ENCODE data around the gene IMMP1L.

The IMMP1L gene

DNA sequence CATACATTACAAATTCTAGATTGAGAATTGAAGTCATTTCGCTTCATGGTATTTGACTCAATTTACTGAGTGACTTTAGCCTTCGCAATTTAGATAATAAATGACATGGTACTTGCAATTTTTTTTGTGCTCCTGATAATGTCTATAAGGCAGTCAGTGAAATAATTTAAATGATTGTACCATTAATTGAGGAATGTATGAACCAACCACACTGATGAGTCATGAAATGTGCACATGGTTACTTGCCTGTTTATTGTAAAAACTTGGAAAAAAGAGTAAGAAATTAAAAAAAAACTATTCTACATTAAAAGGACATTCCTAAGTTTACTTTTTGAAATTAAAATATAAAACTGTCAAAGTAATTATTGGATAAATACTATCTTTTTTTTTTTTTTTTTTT, 96.5 kb downstream of the IMMP1L start:
- no peak overlapping the region for H3K4me3 ChIP-seq (ENCODE audit: low read length)
- TF ChIP-seq, protein P1, sequence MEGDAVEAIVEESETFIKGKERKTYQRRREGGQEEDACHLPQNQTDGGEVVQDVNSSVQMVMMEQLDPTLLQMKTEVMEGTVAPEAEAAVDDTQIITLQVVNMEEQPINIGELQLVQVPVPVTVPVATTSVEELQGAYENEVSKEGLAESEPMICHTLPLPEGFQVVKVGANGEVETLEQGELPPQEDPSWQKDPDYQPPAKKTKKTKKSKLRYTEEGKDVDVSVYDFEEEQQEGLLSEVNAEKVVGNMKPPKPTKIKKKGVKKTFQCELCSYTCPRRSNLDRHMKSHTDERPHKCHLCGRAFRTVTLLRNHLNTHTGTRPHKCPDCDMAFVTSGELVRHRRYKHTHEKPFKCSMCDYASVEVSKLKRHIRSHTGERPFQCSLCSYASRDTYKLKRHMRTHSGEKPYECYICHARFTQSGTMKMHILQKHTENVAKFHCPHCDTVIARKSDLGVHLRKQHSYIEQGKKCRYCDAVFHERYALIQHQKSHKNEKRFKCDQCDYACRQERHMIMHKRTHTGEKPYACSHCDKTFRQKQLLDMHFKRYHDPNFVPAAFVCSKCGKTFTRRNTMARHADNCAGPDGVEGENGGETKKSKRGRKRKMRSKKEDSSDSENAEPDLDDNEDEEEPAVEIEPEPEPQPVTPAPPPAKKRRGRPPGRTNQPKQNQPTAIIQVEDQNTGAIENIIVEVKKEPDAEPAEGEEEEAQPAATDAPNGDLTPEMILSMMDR (IDR thresholded peaks at IDR 0.05; ENCODE audit: insufficient read depth, low read depth, low read length, missing control alignments), result no peak
- DNase-seq (ENCODE audit: low read depth), result peak; percentile 61

DNA sequence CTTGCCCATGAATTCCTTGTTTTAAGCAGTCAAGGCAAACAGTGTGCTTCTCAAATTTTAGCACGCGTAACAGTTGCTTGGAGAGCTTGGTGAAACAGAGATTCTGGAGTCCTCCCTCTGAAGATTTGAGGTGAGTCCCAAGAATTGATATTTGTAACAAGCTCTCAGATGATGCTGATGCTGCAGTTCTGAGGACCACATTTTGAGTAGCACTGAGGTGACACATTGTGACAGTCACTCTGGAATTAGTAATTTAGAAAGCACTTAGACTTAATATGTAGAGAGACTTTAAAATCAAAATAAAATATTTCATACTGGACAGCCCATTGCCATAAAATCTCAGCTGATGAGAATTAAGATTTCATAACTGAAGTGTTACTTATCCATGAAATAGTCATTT, 101.2 kb downstream of the IMMP1L start:
- DNase-seq (ENCODE audit: low read depth), result no peak
- H3K4me3 ChIP-seq (ENCODE audit: low read length), result no peak overlapping the region
- TF ChIP-seq, protein P1 (IDR thresholded peaks at IDR 0.05; ENCODE audit: insufficient read depth, low read depth, low read length, missing control alignments), result no peak

DNA sequence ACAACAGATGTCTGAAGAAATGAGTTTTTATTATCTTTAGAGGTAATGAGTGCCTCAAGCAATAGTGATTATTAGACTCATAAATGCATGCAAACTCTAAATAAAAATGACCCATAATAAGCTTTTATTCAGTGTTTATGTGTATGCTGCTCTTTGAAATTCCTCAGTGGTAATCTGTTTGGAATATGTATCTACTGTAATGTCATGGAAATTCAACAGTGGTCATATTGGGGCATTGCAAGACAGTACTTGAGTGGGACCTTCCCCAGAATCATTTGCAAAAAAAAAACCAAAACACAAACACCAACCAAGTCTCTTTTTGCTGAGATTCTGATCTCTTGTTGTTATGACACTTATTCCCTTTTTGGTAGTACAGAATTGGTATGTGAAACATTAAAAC, 104.8 kb downstream of the IMMP1L start:
- H3K4me3 ChIP-seq (ENCODE audit: low read length), result no peak overlapping the region
- TF ChIP-seq, protein P1 (IDR thresholded peaks at IDR 0.05; ENCODE audit: insufficient read depth, low read depth, low read length, missing control alignments), result no peak
- no peak for DNase-seq (ENCODE audit: low read depth)

DNA sequence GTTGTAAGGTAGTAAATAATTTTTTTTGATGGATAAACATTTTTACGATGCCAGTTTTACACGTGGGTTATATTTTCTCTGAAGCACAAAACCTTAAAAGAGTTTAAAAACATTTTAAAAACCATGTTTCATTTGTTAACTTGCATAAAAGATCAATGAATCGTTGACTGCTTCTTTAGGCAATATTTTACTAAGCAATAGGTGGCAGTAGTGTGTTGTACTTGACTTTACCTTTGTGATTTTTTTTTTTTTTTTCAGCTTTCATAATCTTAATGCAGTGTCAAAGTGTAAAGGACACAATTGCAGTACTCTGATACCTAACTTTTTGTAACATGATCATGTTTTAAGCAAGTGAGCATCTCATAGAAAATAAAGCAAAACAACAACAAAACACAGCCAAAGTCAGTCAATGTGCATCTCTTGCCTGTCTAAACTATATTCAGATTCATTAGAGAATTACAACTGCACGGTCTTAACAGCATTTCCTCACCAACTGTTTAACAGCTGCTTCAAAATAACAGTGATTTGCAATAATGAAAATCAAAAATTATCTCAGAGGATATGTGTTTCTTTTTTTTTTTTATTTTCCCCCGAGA, 112.1 kb downstream of the IMMP1L start:
- no peak overlapping the region for H3K4me3 ChIP-seq (ENCODE audit: low read length)
- DNase-seq (ENCODE audit: low read depth), result peak; percentile 38
- TF ChIP-seq, protein P1 (IDR thresholded peaks at IDR 0.05; ENCODE audit: insufficient read depth, low read depth, low read length, missing control alignments), result peak; percentile 42

DNA sequence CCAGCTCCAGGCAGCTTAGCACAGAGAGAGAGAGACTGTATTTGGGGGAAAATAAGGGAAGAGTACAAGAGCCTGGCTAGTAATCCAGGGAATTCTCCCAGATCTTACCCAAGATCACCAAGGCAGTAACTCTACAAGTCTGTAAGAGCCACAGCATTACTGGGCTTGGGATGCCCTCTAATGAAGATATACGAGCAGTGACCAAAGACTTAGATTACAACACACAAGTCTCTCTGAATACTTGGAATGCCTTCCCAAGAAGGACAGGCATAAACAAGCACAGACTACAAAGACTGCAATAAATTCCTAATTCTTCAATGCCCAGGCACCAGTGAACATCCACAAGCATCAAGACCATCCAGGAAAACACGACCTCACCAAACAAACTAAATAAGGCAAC, 122.0 kb downstream of the IMMP1L start:
- no peak overlapping the region for H3K4me3 ChIP-seq (ENCODE audit: low read length)
- TF ChIP-seq, protein P1 (IDR thresholded peaks at IDR 0.05; ENCODE audit: insufficient read depth, low read depth, low read length, missing control alignments), result peak; percentile 22
- peak; percentile 70 for DNase-seq (ENCODE audit: low read depth)

DNA sequence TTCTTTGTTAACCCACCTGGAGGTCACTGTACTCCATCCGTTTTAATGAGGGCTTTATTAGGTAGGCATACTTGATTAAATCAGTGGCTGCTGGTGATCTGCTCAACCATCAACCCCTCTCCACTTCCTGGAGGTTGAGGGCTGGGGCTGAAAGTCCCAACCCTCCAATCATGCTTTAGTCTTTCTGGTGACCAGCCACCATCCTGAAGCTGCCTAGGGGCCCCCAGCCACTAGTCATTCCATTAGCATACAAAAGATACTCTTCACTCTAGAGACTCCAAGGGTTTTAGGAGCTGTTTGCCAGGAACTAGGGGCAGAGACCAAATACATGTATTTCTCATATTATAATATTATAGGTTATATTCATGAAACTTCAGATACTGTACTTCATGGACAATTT, 126.3 kb downstream of the IMMP1L start:
- no peak for DNase-seq (ENCODE audit: low read depth)
- TF ChIP-seq, protein P1 (IDR thresholded peaks at IDR 0.05; ENCODE audit: insufficient read depth, low read depth, low read length, missing control alignments), result no peak
- no peak overlapping the region for H3K4me3 ChIP-seq (ENCODE audit: low read length)

Data from epithelial cell of esophagus (primary cell).